ENCODE results near the gene PCARE. TPM values are rescaled to one million over a fixed set of nuclear protein-coding genes. Genes with fewer than 3 reads are reported as not detected.

The PCARE gene
- not detected for total RNA-seq

DNA sequence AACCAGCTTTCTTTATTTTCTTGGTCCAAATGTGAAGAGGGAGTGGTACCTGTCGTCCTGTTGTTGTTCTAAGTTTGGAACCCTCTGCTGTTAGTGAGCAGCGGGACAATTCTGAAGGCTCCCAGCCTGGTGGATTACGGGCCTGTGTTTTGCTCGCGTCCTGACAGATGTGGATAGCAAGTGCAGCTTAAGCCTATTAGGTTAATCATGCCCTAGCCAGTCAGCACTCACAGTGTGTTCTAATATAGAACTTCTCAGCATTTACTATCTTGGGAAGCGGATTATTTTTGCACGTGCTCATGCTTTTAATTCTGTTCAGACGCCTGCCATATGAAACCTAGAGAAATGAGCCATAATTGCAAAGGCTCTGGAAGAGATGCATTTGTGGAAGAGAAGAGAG, at the start of gene PCARE:
Gene PCARE, minus strand, starts transcription at position 113 of the 400 bp plus-strand sequence. CDS start 262 bp downstream, outside the sequence.
- intact Hi-C loops (cut with DNase I) = no loop called here
- Histone ChIP-seq H3K4me1 (no peaks in the 10 kb centered on the region), H3K27me3 (no peaks in the 10 kb centered on the region), H3K4me3 (no peak within 1 kb of the TSS), H3K27ac (no peak within 1 kb of the TSS), H3K9me3 (peaks cover 0 to 4% (median 0%) of the 10 kb centered on the region in 3 donors), H3K36me3 (replicated peaks in 1 of 2; ENCODE audit: insufficient read depth in 1 of 2, low read depth in 2 of 2) (no peaks in the 10 kb centered on the region)
- DNase-seq (no peak), ATAC-seq (no peak)
- no peak for TF ChIP-seq POLR2A (IDR thresholded peaks at IDR 0.05)
- TF ChIP-seq, protein P1, sequence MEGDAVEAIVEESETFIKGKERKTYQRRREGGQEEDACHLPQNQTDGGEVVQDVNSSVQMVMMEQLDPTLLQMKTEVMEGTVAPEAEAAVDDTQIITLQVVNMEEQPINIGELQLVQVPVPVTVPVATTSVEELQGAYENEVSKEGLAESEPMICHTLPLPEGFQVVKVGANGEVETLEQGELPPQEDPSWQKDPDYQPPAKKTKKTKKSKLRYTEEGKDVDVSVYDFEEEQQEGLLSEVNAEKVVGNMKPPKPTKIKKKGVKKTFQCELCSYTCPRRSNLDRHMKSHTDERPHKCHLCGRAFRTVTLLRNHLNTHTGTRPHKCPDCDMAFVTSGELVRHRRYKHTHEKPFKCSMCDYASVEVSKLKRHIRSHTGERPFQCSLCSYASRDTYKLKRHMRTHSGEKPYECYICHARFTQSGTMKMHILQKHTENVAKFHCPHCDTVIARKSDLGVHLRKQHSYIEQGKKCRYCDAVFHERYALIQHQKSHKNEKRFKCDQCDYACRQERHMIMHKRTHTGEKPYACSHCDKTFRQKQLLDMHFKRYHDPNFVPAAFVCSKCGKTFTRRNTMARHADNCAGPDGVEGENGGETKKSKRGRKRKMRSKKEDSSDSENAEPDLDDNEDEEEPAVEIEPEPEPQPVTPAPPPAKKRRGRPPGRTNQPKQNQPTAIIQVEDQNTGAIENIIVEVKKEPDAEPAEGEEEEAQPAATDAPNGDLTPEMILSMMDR (IDR thresholded peaks at IDR 0.05) = no peak
- WGBS, 2 donors = 83 to 89% methylated on average over 8 of the region's 8 CpGs

DNA sequence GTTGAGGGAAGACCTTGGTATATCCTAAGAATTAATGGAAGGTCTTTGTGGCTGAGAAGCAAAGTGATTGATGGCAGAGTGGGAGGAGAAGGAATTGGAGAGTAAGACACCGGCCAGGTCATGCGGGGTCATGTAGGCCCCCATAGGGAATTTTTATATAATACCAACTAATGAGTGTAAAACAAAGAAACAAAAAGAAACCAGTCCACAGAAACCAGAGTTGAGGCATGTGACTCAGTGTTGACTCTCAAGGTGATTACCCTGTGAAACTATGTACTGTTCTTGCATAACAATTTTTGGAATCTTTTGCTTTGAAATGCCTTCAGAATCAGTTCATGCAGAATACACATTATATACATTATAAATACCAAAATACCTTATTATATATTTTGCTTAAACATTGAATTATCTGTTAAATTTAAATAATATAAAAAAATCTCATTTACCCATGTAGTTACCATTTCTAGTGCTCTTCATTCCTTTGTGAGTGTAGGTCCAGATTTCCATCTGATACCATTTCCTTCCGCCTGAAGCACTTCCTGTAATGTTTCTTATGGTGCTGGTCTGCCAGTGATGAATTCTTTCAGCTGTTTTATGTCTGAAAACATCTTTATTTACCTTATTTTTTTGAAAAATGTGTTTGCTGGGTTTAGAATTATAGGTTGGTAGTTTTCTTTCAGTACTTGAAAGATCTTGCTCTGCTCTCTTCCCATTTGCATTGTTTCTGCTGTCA, 49.5 kb upstream of the PCARE start:
- Histone ChIP-seq H3K36me3 (replicated peaks in 1 of 2; ENCODE audit: insufficient read depth in 1 of 2, low read depth in 2 of 2) (no peaks in the 10 kb centered on the region), H3K4me1 (no peaks in the 10 kb centered on the region), H3K9me3 (no peaks in the 10 kb centered on the region), H3K27ac (no peak overlapping the region), H3K27me3 (no peaks in the 10 kb centered on the region), H3K4me3 (no peak overlapping the region)
- TF ChIP-seq, protein P1 (IDR thresholded peaks at IDR 0.05) = no peak
- no peak for TF ChIP-seq POLR2A (IDR thresholded peaks at IDR 0.05)
- WGBS, 2 donors = 89% methylated on average over 3 of the region's 3 CpGs
- DNase-seq (no peak), ATAC-seq (peak; percentile 21)
- intact Hi-C loops (cut with DNase I) = no loop called here

DNA sequence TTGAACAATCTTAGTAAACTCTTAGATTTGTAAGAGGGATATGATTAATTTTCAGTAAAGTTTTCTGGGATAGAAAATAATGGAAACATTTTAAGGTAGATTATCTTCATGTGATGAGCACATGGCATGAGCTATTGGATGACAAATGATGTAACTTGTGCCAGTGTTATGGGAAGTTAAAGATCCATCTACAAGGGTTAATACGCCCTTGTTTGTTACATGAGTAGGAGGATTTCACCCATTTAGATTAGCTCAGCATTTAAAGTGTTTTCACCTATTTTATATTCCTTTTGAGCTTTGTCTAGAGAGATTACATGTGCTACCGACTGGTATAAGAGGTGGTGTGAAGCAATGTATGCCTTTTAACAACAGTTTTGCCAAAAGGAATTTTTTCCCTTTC, 46.5 kb upstream of the PCARE start:
- H3K4me3 ChIP-seq = no peak overlapping the region
- intact Hi-C loops (cut with DNase I) = no loop called here
- no peaks in the 10 kb centered on the region for H3K27me3 ChIP-seq
- peaks cover 25% of the 10 kb centered on the region for H3K4me1 ChIP-seq
- TF ChIP-seq, protein P1 (IDR thresholded peaks at IDR 0.05) = no peak
- TF ChIP-seq POLR2A (IDR thresholded peaks at IDR 0.05) = no peak
- no peaks in the 10 kb centered on the region for H3K36me3 ChIP-seq (replicated peaks in 1 of 2; ENCODE audit: insufficient read depth in 1 of 2, low read depth in 2 of 2)
- no peak for DNase-seq
- 90% methylated on average over 2 of the region's 2 CpGs for WGBS, 2 donors
- ATAC-seq = no peak
- no peaks in the 10 kb centered on the region for H3K9me3 ChIP-seq
- no peak overlapping the region for H3K27ac ChIP-seq

DNA sequence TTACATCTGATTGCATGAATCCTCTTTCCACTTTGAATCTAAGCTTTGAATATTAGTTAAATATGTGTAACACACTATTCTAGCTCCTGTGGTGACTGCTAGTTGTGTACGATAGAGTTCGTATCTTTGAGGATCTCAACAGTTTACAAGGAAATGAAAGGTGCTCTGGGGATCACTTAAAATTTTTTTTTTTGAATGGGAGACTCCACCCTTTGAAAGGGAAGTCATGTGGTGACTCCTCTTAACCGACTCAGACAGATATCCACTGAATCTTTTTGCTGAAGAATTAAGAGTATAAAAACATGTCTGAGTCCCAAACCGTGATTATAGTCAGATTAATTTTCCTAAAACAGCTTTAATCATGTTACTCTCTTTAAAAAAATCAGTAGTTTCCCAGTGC, 44.9 kb upstream of the PCARE start:
- no peak overlapping the region for H3K4me3 ChIP-seq
- intact Hi-C loops (cut with DNase I) = no loop called here
- H3K27me3 ChIP-seq = no peaks in the 10 kb centered on the region
- TF ChIP-seq, protein P1 (IDR thresholded peaks at IDR 0.05) = no peak
- TF ChIP-seq POLR2A (IDR thresholded peaks at IDR 0.05) = no peak
- peaks cover 32% of the 10 kb centered on the region for H3K4me1 ChIP-seq
- no peaks in the 10 kb centered on the region for H3K9me3 ChIP-seq
- no peak for DNase-seq
- H3K36me3 ChIP-seq (replicated peaks in 1 of 2; ENCODE audit: insufficient read depth in 1 of 2, low read depth in 2 of 2) = no peaks in the 10 kb centered on the region
- 67 to 75% methylated on average over 4 of the region's 4 CpGs for WGBS, 2 donors
- no peak overlapping the region for H3K27ac ChIP-seq
- ATAC-seq = no peak
